IMR-90 (cell line): ENCODE results near the gene PIR. TPM values are rescaled to one million over a fixed set of nuclear protein-coding genes. Genes with fewer than 3 reads are reported as not detected.

Experiments used
- ATAC-seq: fragments of 200-7000 bp; cut with Tn5 transposase; 2 replicates; pipeline ENCODE4 v1.9.1; 2020; ENCODE audit warnings: low read depth, mild to moderate bottlenecking, moderate library complexity
- BruUV-seq: library from RNA; stranded (reverse); fragments of 400-500 nt; replicated peaks from 2 replicates; lab custom pipeline; 2021; lab: Mats Ljungman, UMichigan
- CTCF ChIA-PET: fragments of 300-600 bp; formaldehyde crosslinking; extraction: SDS; loops from one replicate; lab custom pipeline; 2021; ENCODE audit warnings: antibody characterized with exemption; lab: Yijun Ruan, JAX
- POLR2A ChIA-PET: fragments of 300-600 bp; sonication (Branson Sonifier 250); formaldehyde crosslinking; loops from one replicate; lab custom pipeline; 2022; ENCODE audit warnings: antibody characterized with exemption; ENCODE audit not compliant: unreplicated experiment; lab: Charles Lee
- DNase-seq: peaks from one replicate; pipeline ENCODE4 v3.0.0; 2013
- H2AFZ ChIP-seq: replicated peaks from 2 replicates; pipeline ENCODE3; 2013; ENCODE audit warnings: low read length, mild to moderate bottlenecking; ENCODE audit not compliant: poor library complexity
- H2AK5ac ChIP-seq: 2 replicates; pipeline ENCODE4 v1.6.1; 2013; ENCODE audit warnings: low read depth, low read length, inconsistent platforms
- H2AK9ac ChIP-seq: replicated peaks from 2 replicates; pipeline ENCODE3; 2013; ENCODE audit warnings: mild to moderate bottlenecking, low read depth, low read length, moderate library complexity; ENCODE audit not compliant: poor library complexity
- H2BK120ac ChIP-seq: 2 replicates; pipeline ENCODE4 v1.6.1; 2013; ENCODE audit warnings: low read depth, low read length, inconsistent platforms
- H2BK15ac ChIP-seq: 3 replicates; pipeline ENCODE4 v1.6.1; 2013; ENCODE audit warnings: low read depth, low read length, inconsistent platforms
- H2BK20ac ChIP-seq: 2 replicates; pipeline ENCODE4 v1.6.1; 2013; ENCODE audit warnings: low read depth, mild to moderate bottlenecking, inconsistent platforms, low read length, moderate library complexity
- H2BK5ac ChIP-seq: 2 replicates; pipeline ENCODE4 v1.6.1; 2013; ENCODE audit warnings: mild to moderate bottlenecking, low read depth, low read length, inconsistent platforms; ENCODE audit not compliant: poor library complexity, severe bottlenecking
- H3K14ac ChIP-seq: replicated peaks from 2 replicates; pipeline ENCODE4 v1.6.1; 2013; ENCODE audit warnings: low read depth, low read length, inconsistent platforms
- H3K18ac ChIP-seq: 2 replicates; pipeline ENCODE4 v1.6.1; 2013; ENCODE audit warnings: low read depth, low read length, control low read depth
- H3K23ac ChIP-seq: 2 replicates; pipeline ENCODE4 v1.6.1; 2013; ENCODE audit warnings: low read depth, low read length, inconsistent platforms
- H3K27ac ChIP-seq: 2 replicates; pipeline ENCODE4 v1.5.1; 2013; ENCODE audit warnings: mild to moderate bottlenecking, control low read depth, low read length; ENCODE audit not compliant: insufficient read depth
- H3K27me3 ChIP-seq: 2 replicates; pipeline ENCODE4 v1.6.1; 2013; ENCODE audit warnings: low read length; ENCODE audit not compliant: control insufficient read depth, insufficient read depth
- H3K36me3 ChIP-seq: 2 replicates; pipeline ENCODE4 v1.6.1; 2013; ENCODE audit warnings: low read length, mixed read lengths; ENCODE audit not compliant: control insufficient read depth, insufficient read depth
- H3K4ac ChIP-seq: 2 replicates; pipeline ENCODE4 v1.6.1; 2013; ENCODE audit warnings: low read depth, low read length, inconsistent platforms
- H3K4me1 ChIP-seq: 2 replicates; pipeline ENCODE4 v1.6.1; 2013; ENCODE audit warnings: low read length, mixed read lengths; ENCODE audit not compliant: control insufficient read depth, insufficient read depth
- H3K4me2 ChIP-seq: 2 replicates; pipeline ENCODE4 v1.6.1; 2013; ENCODE audit warnings: low read depth, mild to moderate bottlenecking, control low read depth, low read length, moderate library complexity
- H3K4me3 ChIP-seq: 2 replicates; pipeline ENCODE4 v1.5.1; 2013; ENCODE audit warnings: low read depth, mild to moderate bottlenecking, control low read depth, low read length, moderate library complexity; ENCODE audit not compliant: insufficient read depth
- H3K56ac ChIP-seq: 2 replicates; pipeline ENCODE4 v1.6.1; 2013; ENCODE audit warnings: low read length, inconsistent platforms; ENCODE audit not compliant: insufficient read depth; ENCODE audit errors: extremely low read depth
- H3K79me1 ChIP-seq, 2 experiments: 2 replicates each; pipeline ENCODE4 v1.6.1; 2013; ENCODE audit warnings: low read length in 2 of 2, inconsistent platforms in 1 of 2, low read depth in 1 of 2
- H3K9ac ChIP-seq: 2 replicates; pipeline ENCODE4 v1.6.1; 2013; ENCODE audit warnings: low read depth, low read length, control low read depth
- H3K9me1 ChIP-seq: 2 replicates; pipeline ENCODE4 v1.6.1; 2013; ENCODE audit warnings: low read length, inconsistent platforms; ENCODE audit not compliant: insufficient read depth
- H3K9me3 ChIP-seq: 2 replicates; pipeline ENCODE4 v1.6.1; 2013; ENCODE audit warnings: low read length; ENCODE audit not compliant: control insufficient read depth, insufficient read depth
- H4K20me1 ChIP-seq: 2 replicates; pipeline ENCODE4 v1.6.1; 2013; ENCODE audit warnings: low read length, inconsistent platforms; ENCODE audit not compliant: insufficient read depth
- H4K5ac ChIP-seq: 2 replicates; pipeline ENCODE4 v1.6.1; 2013; ENCODE audit warnings: mild to moderate bottlenecking, low read depth, low read length, control low read depth
- H4K8ac ChIP-seq, 2 experiments: 2 replicates each; pipeline ENCODE4 v1.6.1; 2013; ENCODE audit warnings: low read depth in 2 of 2, low read length in 2 of 2, control low read depth in 1 of 2, inconsistent platforms in 1 of 2
- H4K91ac ChIP-seq: 2 replicates; pipeline ENCODE4 v1.6.1; 2013; ENCODE audit warnings: low read depth, low read length, inconsistent platforms; ENCODE audit not compliant: insufficient read depth
- BHLHE40 ChIP-seq: fragments of 150-350 bp; IDR thresholded peaks from 2 replicates; pipeline ENCODE4 v1.6.1; 2016; ENCODE audit warnings: mild to moderate bottlenecking, low read depth, low read length
- CEBPB ChIP-seq: IDR thresholded peaks from 2 replicates; pipeline ENCODE4 v1.6.1; 2012; ENCODE audit warnings: low read depth, low read length, improper control_type of control experiment
- CHD1 ChIP-seq: IDR thresholded peaks from 2 replicates; pipeline ENCODE4 v1.6.1; 2012; ENCODE audit warnings: low read depth, low read length, improper control_type of control experiment
- FOS ChIP-seq: fragments of 150-350 bp; IDR thresholded peaks from 2 replicates; pipeline ENCODE4 v1.6.1; 2016; ENCODE audit warnings: low read depth, low read length
- MAFK ChIP-seq: IDR thresholded peaks from 2 replicates; pipeline ENCODE4 v1.6.1; 2012; ENCODE audit warnings: low read depth, low read length, improper control_type of control experiment
- MAZ ChIP-seq: IDR thresholded peaks from 2 replicates; pipeline ENCODE4 v1.6.1; 2012; ENCODE audit warnings: low read depth, mild to moderate bottlenecking, low read length, improper control_type of control experiment, moderate library complexity, borderline replicate concordance
- MXI1 ChIP-seq: IDR thresholded peaks from 2 replicates; pipeline ENCODE4 v1.6.1; 2012; ENCODE audit warnings: low read depth, mild to moderate bottlenecking, low read length, moderate library complexity, borderline replicate concordance
- NFE2L2 ChIP-seq: fragments of 150-350 bp; IDR thresholded peaks from 2 replicates; pipeline ENCODE4 v1.6.1; 2016; ENCODE audit warnings: low read depth, mild to moderate bottlenecking, low read length
- POLR2A ChIP-seq: IDR thresholded peaks from 2 replicates; pipeline ENCODE4 v1.6.1; 2012; ENCODE audit warnings: mild to moderate bottlenecking, low read depth, low read length
- RAD21 ChIP-seq: IDR thresholded peaks from 2 replicates; pipeline ENCODE4 v1.6.1; 2012; ENCODE audit warnings: low read length, improper control_type of control experiment
- RCOR1 ChIP-seq: IDR thresholded peaks from 2 replicates; pipeline ENCODE4 v1.6.1; 2012; ENCODE audit warnings: mild to moderate bottlenecking, low read length, improper control_type of control experiment; ENCODE audit not compliant: insufficient replicate concordance
- RFX5 ChIP-seq: IDR thresholded peaks from 2 replicates; pipeline ENCODE4 v1.8.0; 2012; ENCODE audit warnings: low read depth, mild to moderate bottlenecking, low read length, moderate library complexity
- SMC3 ChIP-seq: fragments of 150-350 bp; IDR thresholded peaks from 2 replicates; pipeline ENCODE4 v1.6.1; 2016; ENCODE audit warnings: low read depth, mild to moderate bottlenecking, antibody characterized with exemption, low read length, moderate library complexity
- WGBS, 2 experiments: methylation state at CpG; one replicate each; pipeline versions ENCODE4 v1.1.5 to v1.1.7; 2013; ENCODE audit warnings: missing lambda C conversion rate in 2 of 2; ENCODE audit not compliant: insufficient read length in 1 of 2; ENCODE audit errors: extremely low coverage in 2 of 2; 5-methylcytosine and 5-hydroxymethylcytosine counted together
- dilution Hi-C: fragments of 300-500 bp; cut with HindIII; formaldehyde crosslinking; loops from one replicate; pipeline ENCODE4 v1.14.3; 2018; ENCODE audit warnings: low sequenced_read_pairs; ENCODE audit not compliant: unreplicated experiment
- in situ Hi-C: fragments of 300-500 bp; cut with MboI; formaldehyde crosslinking; loops from 3 replicates; pipeline ENCODE4 v1.14.3; 2019; ENCODE audit warnings: low sequenced_read_pairs, inconsistent platforms, mixed read lengths
- intact Hi-C: fragments of 100-400 bp; cut with micrococcal nuclease; formaldehyde crosslinking; loops from 2 replicates; pipeline ENCODE4 v1.10.0; 2022
- polyA plus RNA-seq, 3 experiments: library from polyadenylated mRNA; depleted of rRNA; stranded (reverse); fragments of >200 nt; gene quantifications; 2 replicates each; pipeline ENCODE4 v1.2.3, GENCODE V29; 2012; ENCODE audit warnings: low replicate concordance in 1 of 3
- total RNA-seq: library from RNA; depleted of rRNA; stranded (reverse); fragments of >200 nt; gene quantifications from 2 replicates; pipeline ENCODE4 v1.2.3, GENCODE V29; 2012
- TF ChIP-seq, protein P1 (sequence below): conservative IDR thresholded peaks from 2 replicates; pipeline ENCODE4 v1.5.1; 2012; ENCODE audit warnings: mild to moderate bottlenecking, low read depth, low read length, improper control_type of control experiment
- TF ChIP-seq, protein P2 (sequence below): fragments of 150-350 bp; IDR thresholded peaks from 2 replicates; pipeline ENCODE4 v1.6.1; 2016; ENCODE audit warnings: low read depth, mild to moderate bottlenecking, low read length, moderate library complexity, borderline replicate concordance
- TF ChIP-seq, protein P3 (sequence below): fragments of 150-350 bp; IDR thresholded peaks from 2 replicates; pipeline ENCODE4 v1.6.1; 2017; ENCODE audit warnings: mild to moderate bottlenecking, antibody characterized with exemption, low read length, low read depth

The PIR gene
- total and polyA plus RNA-seq, 2 of the 4 experiments (the other 2 are of a cell fraction) = 5.7 to 8.7 TPM

DNA sequence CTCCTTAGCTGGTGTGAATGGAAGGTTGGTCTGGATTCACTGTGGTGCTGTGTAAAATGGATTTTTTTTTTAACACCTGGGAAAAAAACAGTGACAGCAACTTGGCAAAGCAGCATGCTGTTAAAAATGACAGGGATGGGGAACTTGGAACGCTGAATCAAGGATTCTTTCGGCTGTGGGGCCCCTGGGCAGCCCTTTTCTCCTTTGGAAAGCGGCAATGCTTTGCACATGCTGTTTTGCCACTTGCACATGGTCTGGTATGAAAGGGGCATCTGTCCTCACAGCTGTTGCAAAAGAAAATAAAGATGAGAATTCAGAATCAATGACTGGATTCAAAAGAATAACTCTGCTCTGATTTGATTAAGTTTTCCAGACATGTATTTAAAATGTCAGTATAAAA lies 147.2 kb downstream of the PIR start:
- TF ChIP-seq SMC3 (no peak), MAZ (no peak), CEBPB (no peak), RAD21 (no peak), RCOR1 (no peak), RFX5 (no peak), CHD1 (no peak), FOS (no peak), MAFK (no peak), POLR2A (no peak), MXI1 (no peak), NFE2L2 (no peak), BHLHE40 (no peak)
- TF ChIP-seq, protein P1, sequence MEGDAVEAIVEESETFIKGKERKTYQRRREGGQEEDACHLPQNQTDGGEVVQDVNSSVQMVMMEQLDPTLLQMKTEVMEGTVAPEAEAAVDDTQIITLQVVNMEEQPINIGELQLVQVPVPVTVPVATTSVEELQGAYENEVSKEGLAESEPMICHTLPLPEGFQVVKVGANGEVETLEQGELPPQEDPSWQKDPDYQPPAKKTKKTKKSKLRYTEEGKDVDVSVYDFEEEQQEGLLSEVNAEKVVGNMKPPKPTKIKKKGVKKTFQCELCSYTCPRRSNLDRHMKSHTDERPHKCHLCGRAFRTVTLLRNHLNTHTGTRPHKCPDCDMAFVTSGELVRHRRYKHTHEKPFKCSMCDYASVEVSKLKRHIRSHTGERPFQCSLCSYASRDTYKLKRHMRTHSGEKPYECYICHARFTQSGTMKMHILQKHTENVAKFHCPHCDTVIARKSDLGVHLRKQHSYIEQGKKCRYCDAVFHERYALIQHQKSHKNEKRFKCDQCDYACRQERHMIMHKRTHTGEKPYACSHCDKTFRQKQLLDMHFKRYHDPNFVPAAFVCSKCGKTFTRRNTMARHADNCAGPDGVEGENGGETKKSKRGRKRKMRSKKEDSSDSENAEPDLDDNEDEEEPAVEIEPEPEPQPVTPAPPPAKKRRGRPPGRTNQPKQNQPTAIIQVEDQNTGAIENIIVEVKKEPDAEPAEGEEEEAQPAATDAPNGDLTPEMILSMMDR = no peak
- TF ChIP-seq, protein P2, sequence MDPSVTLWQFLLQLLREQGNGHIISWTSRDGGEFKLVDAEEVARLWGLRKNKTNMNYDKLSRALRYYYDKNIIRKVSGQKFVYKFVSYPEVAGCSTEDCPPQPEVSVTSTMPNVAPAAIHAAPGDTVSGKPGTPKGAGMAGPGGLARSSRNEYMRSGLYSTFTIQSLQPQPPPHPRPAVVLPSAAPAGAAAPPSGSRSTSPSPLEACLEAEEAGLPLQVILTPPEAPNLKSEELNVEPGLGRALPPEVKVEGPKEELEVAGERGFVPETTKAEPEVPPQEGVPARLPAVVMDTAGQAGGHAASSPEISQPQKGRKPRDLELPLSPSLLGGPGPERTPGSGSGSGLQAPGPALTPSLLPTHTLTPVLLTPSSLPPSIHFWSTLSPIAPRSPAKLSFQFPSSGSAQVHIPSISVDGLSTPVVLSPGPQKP = no peak
- TF ChIP-seq, protein P3, sequence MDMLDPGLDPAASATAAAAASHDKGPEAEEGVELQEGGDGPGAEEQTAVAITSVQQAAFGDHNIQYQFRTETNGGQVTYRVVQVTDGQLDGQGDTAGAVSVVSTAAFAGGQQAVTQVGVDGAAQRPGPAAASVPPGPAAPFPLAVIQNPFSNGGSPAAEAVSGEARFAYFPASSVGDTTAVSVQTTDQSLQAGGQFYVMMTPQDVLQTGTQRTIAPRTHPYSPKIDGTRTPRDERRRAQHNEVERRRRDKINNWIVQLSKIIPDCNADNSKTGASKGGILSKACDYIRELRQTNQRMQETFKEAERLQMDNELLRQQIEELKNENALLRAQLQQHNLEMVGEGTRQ = no peak
- Histone ChIP-seq H3K4me3 (no peak overlapping the region), H3K27me3 (peaks cover 6% of the 10 kb centered on the region), H3K9me3 (no peaks in the 10 kb centered on the region), H4K20me1 (no peaks in the 10 kb centered on the region), H3K56ac (no peak overlapping the region), H2AFZ (no peak overlapping the region), H3K9ac (no peak overlapping the region), H3K18ac (no peak overlapping the region), H3K14ac (no peak overlapping the region), H4K8ac (no peak overlapping the region), H3K9me1 (no peaks in the 10 kb centered on the region), H2BK5ac (no peak overlapping the region), H3K4me1 (peaks cover 2% of the 10 kb centered on the region; the same call in 1 of the 2 replicates), H4K5ac (no peak overlapping the region), H2BK120ac (no peak overlapping the region), H3K23ac (no peak overlapping the region), H3K4me2 (no peak overlapping the region), H2AK5ac (no peak overlapping the region), H2AK9ac (no peak overlapping the region), H2BK15ac (no peak overlapping the region), H2BK20ac (no peak overlapping the region), H3K4ac (no peak overlapping the region), H4K91ac (no peak overlapping the region), H3K79me1 (no peaks in the 10 kb centered on the region), H3K27ac (no peak overlapping the region), H3K36me3 (no peaks in the 10 kb centered on the region)
- CTCF ChIA-PET = interaction anchor here (0.7 kb wide), 1 partner anchor 23 kb away, joined by 3 read pairs; no protein-coding TSS in a partner anchor
- DNase-seq (no peak), ATAC-seq (no peak)
- dilution Hi-C loops (no loop called here), in situ Hi-C loops (loop anchor here (5.0 to 10.0 kb wide), 2 partner anchors 121 to 219 kb away; no protein-coding TSS in a partner anchor), intact Hi-C loops (loop anchor here (10.0 kb wide), 1 partner anchor 329 kb away; no protein-coding TSS in a partner anchor)
- POLR2A ChIA-PET = no interaction called here
- WGBS, 2 experiments = 20% methylated on average over 1 of the region's 3 CpGs; no CpG with 5 or more reads in 1 of the 2 experiments
- BruUV-seq = no TSS peak
